HepG2 (cell line): ENCODE measurements around the gene ANXA10. TPM values are rescaled to one million over a fixed set of nuclear protein-coding genes. Genes with fewer than 3 reads are reported as not detected.

Experiments
- ATAC-seq: fragments of 200-7000 bp; cut with Tn5 transposase; 3 replicates; pipeline ENCODE4 v1.9.1; 2020; ENCODE audit warnings: mild to moderate bottlenecking, moderate library complexity
- BruUV-seq: library from RNA; stranded (reverse); fragments of 400-500 nt; replicated peaks from 2 replicates; lab custom pipeline; 2021; lab: Mats Ljungman, UMichigan
- CTCF ChIA-PET: fragments of 300-600 bp; formaldehyde crosslinking; extraction: SDS; loops from one replicate; lab custom pipeline; 2021; ENCODE audit warnings: low total read pairs, inconsistent platforms, low intra/inter-chr PET ratio; lab: Yijun Ruan, JAX
- POLR2A ChIA-PET: fragments of 350-600 bp; sonication (Branson Sonifier 250); formaldehyde crosslinking; loops from one replicate; lab custom pipeline; 2020; ENCODE audit warnings: antibody characterized with exemption, inconsistent platforms; lab: Yijun Ruan, JAX
- DNase-seq: peaks from one replicate; pipeline ENCODE4 v3.0.0-alpha.2; 2015; ENCODE audit warnings: low spot score
- FAIRE-seq: peaks from 3 replicates; lab custom pipeline; 2011; peaks lifted over from hg19 to GRCh38; lab: Jason Lieb, UNC
- H2AFZ ChIP-seq: one replicate; pipeline ENCODE4 v1.6.1; 2011; ENCODE audit warnings: low read length, inconsistent platforms
- H3K27ac ChIP-seq: fragments of 300-600 bp; 3 replicates; pipeline ENCODE4 v1.8.0; 2011; ENCODE audit warnings: mixed run types, mild to moderate bottlenecking, mixed read lengths, low read length, inconsistent platforms; ENCODE audit not compliant: insufficient read depth; ENCODE audit errors: extremely low read length
- H3K27me3 ChIP-seq, 2 experiments: fragments of 200-600 bp in 1 of 2; 2 replicates in 1 of 2; 3 replicates in 1 of 2; pipeline versions ENCODE4 v1.6.0 to v1.8.0; 2011; ENCODE audit warnings: low read length in 2 of 2, mild to moderate bottlenecking in 2 of 2, moderate library complexity in 2 of 2, inconsistent platforms in 1 of 2; ENCODE audit not compliant: insufficient read depth in 2 of 2, control insufficient read depth in 1 of 2
- H3K36me3 ChIP-seq, 2 experiments: fragments of 200-600 bp in 1 of 2; replicated peaks in 1 of 2; 2 replicates in 1 of 2; 3 replicates in 1 of 2; pipeline versions ENCODE4 v1.5.1 to v1.8.0; 2011; ENCODE audit warnings: low read length in 2 of 2, inconsistent platforms in 1 of 2; ENCODE audit not compliant: insufficient read depth in 2 of 2, control insufficient read depth in 1 of 2
- H3K4me1 ChIP-seq: 2 replicates; pipeline ENCODE4 v1.5.1; 2012; ENCODE audit warnings: low read length, inconsistent platforms; ENCODE audit not compliant: insufficient read depth
- H3K4me2 ChIP-seq: 2 replicates; pipeline ENCODE4 v1.6.0; 2011; ENCODE audit warnings: low read depth, low read length, inconsistent platforms
- H3K4me3 ChIP-seq, 3 experiments: fragments of 200-600 bp in 1 of 3; sonication (generic), shearing (Covaris generic) in 1 of 3; replicated peaks in 1 of 3; 2 replicates each; pipeline ENCODE4 v1.5.1; 2011 to 2016; ENCODE audit warnings: low read length in 3 of 3, inconsistent platforms in 2 of 3, low read depth in 2 of 3, mild to moderate bottlenecking in 2 of 3, control low read depth in 1 of 3, mixed read lengths in 1 of 3; ENCODE audit not compliant: insufficient read depth in 1 of 3
- H3K79me2 ChIP-seq: one replicate; pipeline ENCODE4 v1.6.1; 2011; ENCODE audit warnings: low read length, inconsistent platforms; ENCODE audit not compliant: insufficient read depth
- H3K9ac ChIP-seq: 2 replicates; pipeline ENCODE4 v1.6.0; 2011; ENCODE audit warnings: mild to moderate bottlenecking, low read depth, low read length, inconsistent platforms; ENCODE audit not compliant: insufficient read depth
- H3K9me3 ChIP-seq: 2 replicates; pipeline ENCODE4 v1.5.1; 2012; ENCODE audit warnings: mild to moderate bottlenecking, low read length
- H4K20me1 ChIP-seq: 2 replicates; pipeline ENCODE4 v1.6.0; 2011; ENCODE audit warnings: inconsistent platforms, mild to moderate bottlenecking, low read length, moderate library complexity; ENCODE audit not compliant: insufficient read depth
- CBX5 ChIP-seq: sonication (generic); formaldehyde crosslinking; IDR thresholded peaks from 2 replicates; pipeline ENCODE4 v1.4.0; 2020; ENCODE audit warnings: missing genetic modification reagents, borderline replicate concordance
- FOXJ3 ChIP-seq: sonication (generic); formaldehyde crosslinking; IDR thresholded peaks from 2 replicates; pipeline ENCODE4 v1.4.0; 2020; ENCODE audit warnings: missing genetic modification reagents, mild to moderate bottlenecking, borderline replicate concordance
- JARID2 ChIP-seq: sonication (generic); formaldehyde crosslinking; IDR thresholded peaks from 2 replicates; pipeline ENCODE4 v1.8.1; 2023; ENCODE audit warnings: missing genetic modification reagents, inconsistent platforms; ENCODE audit not compliant: insufficient replicate concordance
- KAT8 ChIP-seq: IDR thresholded peaks from 2 replicates; pipeline ENCODE4 v1.6.1; 2016; ENCODE audit warnings: missing genetic modification reagents, missing compliant biosample characterization
- MAZ ChIP-seq, 2 experiments: sonication (generic) in 1 of 2; formaldehyde crosslinking in 1 of 2; IDR thresholded peaks; 2 replicates each; pipeline versions ENCODE4 v1.5.0 to v1.6.1; 2012 to 2020; ENCODE audit warnings: low read depth in 2 of 2, mild to moderate bottlenecking in 2 of 2, borderline replicate concordance in 1 of 2, improper control_type of control experiment in 1 of 2, low read length in 1 of 2, missing genetic modification reagents in 1 of 2, moderate library complexity in 1 of 2
- SRY ChIP-seq: sonication (generic); formaldehyde crosslinking; IDR thresholded peaks from 2 replicates; pipeline ENCODE4 v1.8.0; 2022; ENCODE audit warnings: mild to moderate bottlenecking, missing genetic modification reagents
- TSC22D2 ChIP-seq: sonication (generic); formaldehyde crosslinking; IDR thresholded peaks from 2 replicates; pipeline ENCODE4 v1.5.1; 2020; ENCODE audit warnings: missing genetic modification reagents, mild to moderate bottlenecking, borderline replicate concordance
- ZNF121 ChIP-seq: sonication (generic); formaldehyde crosslinking; IDR thresholded peaks from 2 replicates; pipeline ENCODE4 v1.5.0; 2020; ENCODE audit warnings: mild to moderate bottlenecking, missing genetic modification reagents
- ZNF619 ChIP-seq: sonication (generic); formaldehyde crosslinking; IDR thresholded peaks from 2 replicates; pipeline ENCODE4 v1.4.0; 2020; ENCODE audit warnings: mild to moderate bottlenecking, missing genetic modification reagents
- ZNF670 ChIP-seq: sonication (generic); formaldehyde crosslinking; IDR thresholded peaks from 2 replicates; pipeline ENCODE4 v1.8.0; 2022; ENCODE audit warnings: mild to moderate bottlenecking, missing genetic modification reagents, borderline replicate concordance
- WGBS: methylation state at CpG from one replicate; pipeline ENCODE4 v1.1.6; 2017; ENCODE audit warnings: low lambda C conversion rate; 5-methylcytosine and 5-hydroxymethylcytosine counted together
- in situ Hi-C: cut with HindIII; loops from 2 replicates; pipeline ENCODE4 v1.10.0; 2017; ENCODE audit warnings: low pct_unique_long_range_greater_than_20kb; ENCODE audit not compliant: extremely low pct_ligation_motif_present
- intact Hi-C: fragments of 100-400 bp; cut with micrococcal nuclease; formaldehyde crosslinking; loops from one replicate; pipeline ENCODE4 v1.10.0; 2022; ENCODE audit not compliant: unreplicated experiment
- polyA plus RNA-seq, 8 experiments: library from polyadenylated mRNA; depleted of rRNA in 3 of 8; stranded (reverse) in 7 of 8; unstranded in 1 of 8; fragments of >200 nt; fragmentation: Illumina TruSeq in 4 of 8; extraction: Trizol in 4 of 8; gene quantifications; 2 replicates each; pipeline versions ENCODE4 v1.2.1 to v1.2.3, GENCODE V29; 2011 to 2016; ENCODE audit warnings: low read depth in 4 of 8, missing spikeins in 1 of 8, mixed read lengths in 1 of 8; ENCODE audit not compliant: insufficient read depth in 1 of 8
- total RNA-seq, 5 experiments: library from RNA; depleted of rRNA; stranded (reverse); fragments of >200 nt; fragmentation: Illumina TruSeq; extraction: Trizol; gene quantifications; 2 replicates each; pipeline ENCODE4 v1.2.3, GENCODE V29; 2016; ENCODE audit warnings: low read depth in 1 of 5
- TF ChIP-seq, protein P1 (sequence below): IDR thresholded peaks from 2 replicates; pipeline ENCODE4 v1.6.1; 2016
- TF ChIP-seq, protein P2 (sequence below): sonication (generic); formaldehyde crosslinking; conservative IDR thresholded peaks from 2 replicates; pipeline ENCODE4 v1.8.1; 2023; ENCODE audit warnings: missing genetic modification reagents
- TF ChIP-seq, protein P3 (sequence below): sonication (generic); formaldehyde crosslinking; IDR thresholded peaks from 2 replicates; pipeline ENCODE4 v1.8.1; 2022; ENCODE audit warnings: mild to moderate bottlenecking, missing genetic modification reagents

The ANXA10 gene
- total and polyA plus RNA-seq, 2 of the 13 experiments (the other 11 are each of a cell fraction or from before 2014, with no cell fraction given): 0.08 TPM; not detected in 1

DNA sequence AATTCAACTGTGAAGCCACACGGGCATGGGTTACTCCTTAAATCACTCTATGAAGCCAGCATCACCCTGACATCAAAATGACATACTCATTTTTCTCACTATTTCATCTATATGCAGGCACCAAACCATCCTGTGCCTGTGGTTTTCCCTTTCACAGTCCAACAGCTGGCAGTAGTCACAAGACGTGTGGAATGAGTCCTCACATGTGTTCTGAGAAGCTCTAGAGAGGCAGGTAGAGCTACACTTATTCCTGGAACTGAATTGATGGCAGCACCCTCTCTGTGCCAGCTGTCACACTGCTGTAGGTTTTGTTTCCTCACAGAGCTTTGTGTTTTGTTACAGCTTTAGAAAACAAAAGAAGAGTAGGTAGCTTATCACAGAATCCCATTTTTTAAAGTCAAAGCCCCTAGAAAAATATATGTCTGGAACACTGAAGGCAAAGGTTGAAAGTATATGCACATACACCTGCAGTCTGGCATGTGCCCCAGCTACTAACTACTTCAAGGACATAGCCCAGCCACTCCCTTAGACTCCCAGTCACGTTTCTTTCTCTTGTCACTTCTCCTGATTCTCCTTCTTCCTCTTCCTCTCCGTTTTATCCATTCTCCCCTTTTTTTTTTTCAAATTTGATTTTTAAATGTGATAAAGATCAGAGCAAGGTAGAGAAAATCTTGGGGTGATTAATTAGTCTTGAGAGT lies 107.1 kb downstream of the ANXA10 start:
- no TSS peak for BruUV-seq
- Histone ChIP-seq H2AFZ (no peak overlapping the region), H3K4me3 (no peak overlapping the region), H3K36me3 (no peaks in the 10 kb centered on the region), H3K4me2 (no peak overlapping the region), H3K9ac (no peak overlapping the region)
- POLR2A ChIA-PET: no interaction called here
- ATAC-seq (no peak), DNase-seq (no peak)
- TF ChIP-seq SRY (CRISPR knock-in tag): no peak
- TF ChIP-seq, protein P1, sequence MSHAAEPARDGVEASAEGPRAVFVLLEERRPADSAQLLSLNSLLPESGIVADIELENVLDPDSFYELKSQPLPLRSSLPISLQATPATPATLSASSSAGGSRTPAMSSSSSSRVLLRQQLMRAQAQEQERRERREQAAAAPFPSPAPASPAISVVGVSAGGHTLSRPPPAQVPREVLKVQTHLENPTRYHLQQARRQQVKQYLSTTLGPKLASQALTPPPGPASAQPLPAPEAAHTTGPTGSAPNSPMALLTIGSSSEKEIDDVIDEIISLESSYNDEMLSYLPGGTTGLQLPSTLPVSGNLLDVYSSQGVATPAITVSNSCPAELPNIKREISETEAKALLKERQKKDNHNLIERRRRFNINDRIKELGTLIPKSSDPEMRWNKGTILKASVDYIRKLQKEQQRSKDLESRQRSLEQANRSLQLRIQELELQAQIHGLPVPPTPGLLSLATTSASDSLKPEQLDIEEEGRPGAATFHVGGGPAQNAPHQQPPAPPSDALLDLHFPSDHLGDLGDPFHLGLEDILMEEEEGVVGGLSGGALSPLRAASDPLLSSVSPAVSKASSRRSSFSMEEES (CRISPR knock-in tag): no peak
- no peak for TF ChIP-seq KAT8 (CRISPR knock-in tag)
- no peak for TF ChIP-seq ZNF619 (CRISPR knock-in tag)
- TF ChIP-seq ZNF670 (CRISPR knock-in tag): no peak
- TF ChIP-seq ZNF121 (CRISPR knock-in tag): no peak
- TF ChIP-seq, protein P2, sequence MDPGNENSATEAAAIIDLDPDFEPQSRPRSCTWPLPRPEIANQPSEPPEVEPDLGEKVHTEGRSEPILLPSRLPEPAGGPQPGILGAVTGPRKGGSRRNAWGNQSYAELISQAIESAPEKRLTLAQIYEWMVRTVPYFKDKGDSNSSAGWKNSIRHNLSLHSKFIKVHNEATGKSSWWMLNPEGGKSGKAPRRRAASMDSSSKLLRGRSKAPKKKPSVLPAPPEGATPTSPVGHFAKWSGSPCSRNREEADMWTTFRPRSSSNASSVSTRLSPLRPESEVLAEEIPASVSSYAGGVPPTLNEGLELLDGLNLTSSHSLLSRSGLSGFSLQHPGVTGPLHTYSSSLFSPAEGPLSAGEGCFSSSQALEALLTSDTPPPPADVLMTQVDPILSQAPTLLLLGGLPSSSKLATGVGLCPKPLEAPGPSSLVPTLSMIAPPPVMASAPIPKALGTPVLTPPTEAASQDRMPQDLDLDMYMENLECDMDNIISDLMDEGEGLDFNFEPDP (CRISPR knock-in tag): no peak
- TF ChIP-seq CBX5: no peak
- TF ChIP-seq JARID2 (CRISPR knock-in tag): no peak
- TF ChIP-seq, protein P3, sequence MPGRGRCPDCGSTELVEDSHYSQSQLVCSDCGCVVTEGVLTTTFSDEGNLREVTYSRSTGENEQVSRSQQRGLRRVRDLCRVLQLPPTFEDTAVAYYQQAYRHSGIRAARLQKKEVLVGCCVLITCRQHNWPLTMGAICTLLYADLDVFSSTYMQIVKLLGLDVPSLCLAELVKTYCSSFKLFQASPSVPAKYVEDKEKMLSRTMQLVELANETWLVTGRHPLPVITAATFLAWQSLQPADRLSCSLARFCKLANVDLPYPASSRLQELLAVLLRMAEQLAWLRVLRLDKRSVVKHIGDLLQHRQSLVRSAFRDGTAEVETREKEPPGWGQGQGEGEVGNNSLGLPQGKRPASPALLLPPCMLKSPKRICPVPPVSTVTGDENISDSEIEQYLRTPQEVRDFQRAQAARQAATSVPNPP (CRISPR knock-in tag): no peak
- no peak for TF ChIP-seq MAZ (IDR thresholded peaks at IDR 0.05; ENCODE audit: borderline replicate concordance, low read depth, low read length)
- TF ChIP-seq MAZ (CRISPR knock-in tag; IDR thresholded peaks at IDR 0.05; ENCODE audit: low read depth): no peak
- no peak for TF ChIP-seq FOXJ3 (CRISPR knock-in tag)
- TF ChIP-seq TSC22D2 (CRISPR knock-in tag): no peak
- TF ChIP-seq, all 625 proteins: peak for 0
- H3K27me3 ChIP-seq: no peaks in the 10 kb centered on the region; a peak in 1 of 5 replicates
- no peak overlapping the region for H3K27ac ChIP-seq
- no peak for FAIRE-seq
- no peaks in the 10 kb centered on the region for H4K20me1 ChIP-seq
- peaks cover 25% of the 10 kb centered on the region for H3K9me3 ChIP-seq
- in situ Hi-C loops (loop anchor here (25.0 kb wide), 2 partner anchors 713 to 1288 kb away; no protein-coding TSS in a partner anchor), intact Hi-C loops (no loop called here)
- CTCF ChIA-PET: no interaction called here
- no peaks in the 10 kb centered on the region for H3K79me2 ChIP-seq
- 0% methylated on average over 4 of the region's 4 CpGs for WGBS
- no peaks in the 10 kb centered on the region for H3K4me1 ChIP-seq
